GM18511 (cell line): Measurements from ENCODE around the gene ACO2.

Source experiments
- ATAC-seq: cut with Tn5 transposase; IDR thresholded peaks from one replicate; pipeline ENCODE4 v1.9.1; 2021; ENCODE audit warnings: mild to moderate bottlenecking, moderate library complexity; ENCODE audit not compliant: unreplicated experiment

Gene ACO2

GRCh38 chr22:41487037-41487935, 18.4 kb downstream of the ACO2 start:
- no peak for ATAC-seq

DNA sequence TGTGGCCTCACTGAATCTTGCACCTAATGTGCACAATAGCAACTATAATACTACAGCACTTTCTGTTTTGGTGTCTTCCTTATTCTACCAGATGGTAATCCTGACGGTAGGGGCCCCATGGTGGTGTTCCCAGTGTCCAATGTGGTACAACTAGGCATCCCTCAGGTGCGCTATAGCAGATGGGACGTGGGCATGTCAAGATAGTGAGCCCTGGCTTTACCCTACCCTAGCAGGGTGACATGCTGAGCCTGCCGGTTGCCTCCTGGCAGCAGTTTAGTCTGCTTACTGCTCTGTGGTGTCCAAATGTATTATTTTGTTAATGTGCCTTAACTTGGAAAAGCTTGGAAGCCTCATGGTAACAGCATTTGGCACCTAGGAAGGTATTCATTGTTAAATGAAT, 19.2 kb downstream of the ACO2 start:
- no peak for ATAC-seq

DNA sequence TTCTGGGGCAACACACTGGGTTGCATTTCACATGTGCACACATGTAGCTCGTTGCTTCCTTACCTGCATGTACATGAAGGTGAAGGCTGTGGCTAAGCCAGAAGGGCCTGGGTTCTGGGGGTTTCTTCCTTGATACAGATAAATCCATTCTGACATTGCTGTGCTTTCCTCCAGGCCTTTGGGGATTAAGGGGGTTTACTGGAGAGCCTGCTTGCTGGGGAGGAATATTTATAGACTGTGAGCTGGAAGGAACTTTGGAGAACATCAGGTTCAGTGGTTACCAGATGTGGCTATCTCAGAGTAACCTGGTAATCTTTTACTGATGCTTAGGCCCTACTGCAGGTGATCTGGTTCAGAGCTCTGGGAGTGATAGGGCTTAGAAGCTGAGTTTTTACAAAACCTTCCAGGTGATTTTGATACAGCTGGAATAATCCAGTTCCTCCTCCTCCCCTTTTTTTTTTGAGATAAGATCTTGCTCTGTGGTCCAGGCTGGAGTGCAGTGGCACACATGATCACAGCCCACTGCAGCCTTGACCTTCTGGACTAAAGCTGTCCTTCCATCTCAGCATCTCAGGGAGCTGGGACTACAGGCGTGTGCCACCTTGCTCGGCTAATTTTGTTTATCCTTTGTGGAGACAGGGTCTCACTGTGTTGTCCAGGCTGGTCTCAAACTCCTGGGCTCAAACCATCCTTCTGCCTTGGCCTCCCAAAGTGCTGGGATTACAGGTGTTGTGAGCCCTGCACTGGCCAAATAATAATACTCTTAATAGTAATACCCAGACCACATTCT, 19.9 kb downstream of the ACO2 start:
- ATAC-seq = no peak

DNA sequence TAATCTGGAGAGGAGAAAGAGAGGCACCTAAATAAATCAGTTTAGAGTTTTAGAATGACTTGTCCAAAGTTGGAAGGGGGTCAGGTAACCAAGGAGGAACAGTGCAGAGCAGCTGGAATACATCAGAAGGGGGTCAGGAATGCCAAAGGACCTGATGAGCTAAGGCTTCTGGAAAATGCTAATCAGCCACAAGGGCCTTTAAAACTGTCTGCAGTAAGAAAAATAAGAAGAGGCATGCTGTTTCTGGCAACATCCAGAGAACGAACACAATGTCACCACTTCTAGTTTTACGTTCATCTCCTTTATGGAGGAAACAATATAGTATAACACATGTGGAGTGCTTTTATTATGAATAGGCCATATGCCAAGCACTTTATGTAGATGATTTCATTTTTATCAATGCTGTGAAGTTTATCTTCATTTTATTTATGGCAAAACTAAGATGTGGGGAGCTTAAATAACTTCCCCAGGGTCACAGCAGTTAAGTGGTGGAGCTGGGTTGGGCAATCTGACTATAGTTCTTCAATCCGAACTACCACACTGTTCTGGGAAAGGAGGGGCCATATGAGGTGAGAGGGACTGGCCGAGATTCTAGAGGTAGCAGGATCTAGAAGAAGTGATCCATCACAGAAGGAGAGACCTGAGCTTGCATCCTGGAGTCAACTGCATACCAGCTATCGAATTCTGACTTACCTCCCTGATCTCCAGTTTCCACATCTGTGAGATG, 22.6 kb downstream of the ACO2 start:
- ATAC-seq = no peak

DNA sequence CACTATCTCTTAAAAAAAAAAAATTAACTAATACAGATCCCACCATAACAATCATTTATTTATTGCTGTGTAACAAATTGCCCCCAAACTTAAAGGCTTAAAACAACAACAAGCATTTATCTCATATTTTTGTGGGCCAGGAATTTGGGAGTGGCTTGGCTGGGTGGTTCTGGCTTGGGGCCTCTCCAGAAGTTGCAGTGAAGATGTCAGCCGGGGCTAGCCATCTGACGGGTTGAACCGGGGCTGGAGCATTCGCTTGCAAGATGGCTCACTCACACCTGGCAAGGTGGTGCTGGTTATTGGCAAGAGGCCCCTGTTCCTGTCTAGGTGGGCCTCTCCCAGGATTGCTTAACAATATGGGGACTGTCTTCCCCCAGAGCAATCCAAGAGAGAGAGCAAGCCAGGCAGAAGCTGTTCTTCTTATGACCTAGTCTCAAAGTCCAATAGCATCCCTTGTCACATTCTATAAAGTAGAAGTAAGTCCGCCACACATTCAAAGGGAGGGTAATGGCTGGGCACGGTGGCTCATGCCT, 29.5 kb downstream of the ACO2 start:
- ATAC-seq = no peak

DNA sequence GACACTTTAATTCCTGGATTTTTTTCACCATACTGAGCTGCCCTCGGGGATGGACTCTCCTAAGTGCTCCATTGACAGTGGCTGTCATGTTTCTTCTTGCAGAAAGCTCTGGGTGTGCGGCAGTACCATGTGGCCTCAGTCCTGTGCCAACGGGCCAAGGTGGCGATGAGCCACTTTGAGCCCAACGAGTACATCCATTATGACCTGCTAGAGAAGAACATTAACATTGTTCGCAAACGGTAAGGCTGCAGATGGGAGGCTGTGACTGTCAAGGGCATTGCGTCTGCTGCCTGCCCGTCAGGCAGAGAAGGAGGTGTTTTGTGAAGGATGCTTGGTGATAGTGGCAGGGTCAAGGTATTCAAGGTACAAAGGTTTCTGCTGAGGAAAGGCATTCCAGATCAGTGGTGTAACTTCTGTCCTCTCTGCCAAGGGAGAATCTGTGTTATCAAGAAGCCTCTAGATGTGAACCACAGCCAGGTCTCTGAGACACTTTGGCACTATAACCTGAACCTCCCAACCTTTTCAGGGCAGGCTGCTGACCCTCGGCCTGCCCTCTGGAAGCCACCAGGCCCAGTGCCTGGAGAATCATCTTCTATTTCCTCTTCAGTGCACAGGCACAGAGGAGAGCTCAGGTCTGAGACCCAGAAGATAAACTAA, 30.8 kb downstream of the ACO2 start:
- no peak for ATAC-seq

DNA sequence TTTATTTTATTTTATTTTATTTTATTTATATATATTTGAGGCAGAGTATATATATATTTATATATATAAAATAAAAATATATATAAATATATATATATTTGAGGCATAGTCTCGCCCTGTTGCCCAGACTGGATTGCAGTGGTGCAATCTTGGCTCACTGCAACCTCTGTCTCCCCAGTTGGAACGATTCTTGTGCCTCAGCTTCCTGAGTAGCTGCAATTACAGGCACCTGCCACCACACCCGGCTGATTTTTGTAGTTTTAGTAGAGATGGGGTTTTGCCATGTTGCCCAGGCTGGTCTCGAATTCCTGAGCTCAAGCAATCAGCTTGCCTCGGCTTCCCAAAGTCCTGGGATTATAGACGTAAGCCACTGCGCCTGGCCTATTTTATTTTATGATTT, 31.4 kb downstream of the ACO2 start:
- ATAC-seq = no peak

- no peak for ATAC-seq
Measured at GRCh38 chr22:41501209-41501608, 32.3 kb downstream of the ACO2 start.

GRCh38 chr22:41504397-41504796, 35.5 kb downstream of the ACO2 start:
- ATAC-seq = no peak

- ATAC-seq = no peak
Measured at GRCh38 chr22:41504816-41505215, 35.9 kb downstream of the ACO2 start.

- ATAC-seq = no peak
Measured at GRCh38 chr22:41505511-41506220, 36.7 kb downstream of the ACO2 start.

- no peak for ATAC-seq
Measured at GRCh38 chr22:41507330-41508063, 38.6 kb downstream of the ACO2 start.

GRCh38 chr22:41508770-41509170, 39.9 kb downstream of the ACO2 start:
- no peak for ATAC-seq

GRCh38 chr22:41511521-41511968, 42.6 kb downstream of the ACO2 start:
- no peak for ATAC-seq

- ATAC-seq = no peak
Measured at GRCh38 chr22:41512421-41513194, 43.7 kb downstream of the ACO2 start.

GRCh38 chr22:41513391-41513790, 44.5 kb downstream of the ACO2 start:
- ATAC-seq = no peak

GRCh38 chr22:41516462-41516861, 47.5 kb downstream of the ACO2 start:
- no peak for ATAC-seq
